H9 (cell line): Measurements from ENCODE around the gene UBASH3A. TPM values are rescaled to one million over a fixed set of nuclear protein-coding genes. Genes with fewer than 3 reads are reported as not detected.

ENCODE experiments used
- DNase-seq: peaks from one replicate; pipeline ENCODE4 v3.0.0-alpha.2; 2017
- H2AFZ ChIP-seq: one replicate; pipeline ENCODE4 v1.6.1; 2013; ENCODE audit warnings: mild to moderate bottlenecking, low read length, control low read depth, moderate library complexity
- H2AK5ac ChIP-seq: 2 replicates; pipeline ENCODE4 v1.6.1; 2013; ENCODE audit warnings: low read length, control low read depth, mixed read lengths; ENCODE audit not compliant: insufficient read length
- H2BK120ac ChIP-seq: one replicate; pipeline ENCODE4 v1.6.1; 2013; ENCODE audit warnings: low read depth, mild to moderate bottlenecking, low read length, control low read depth, inconsistent platforms; ENCODE audit not compliant: poor library complexity, severe bottlenecking
- H2BK12ac ChIP-seq: 2 replicates; pipeline ENCODE4 v1.6.1; 2013; ENCODE audit warnings: low read length, control low read depth, mixed read lengths, low read depth; ENCODE audit not compliant: insufficient read length
- H2BK15ac ChIP-seq: 2 replicates; pipeline ENCODE4 v1.6.1; 2013; ENCODE audit warnings: low read depth, low read length, control low read depth
- H2BK20ac ChIP-seq: one replicate; pipeline ENCODE4 v1.6.1; 2013; ENCODE audit warnings: low read depth, mild to moderate bottlenecking, low read length, control low read depth, inconsistent platforms; ENCODE audit not compliant: poor library complexity, severe bottlenecking
- H2BK5ac ChIP-seq: 2 replicates; pipeline ENCODE4 v1.6.1; 2013; ENCODE audit warnings: low read length, control low read depth, mixed read lengths; ENCODE audit not compliant: insufficient read length
- H3K14ac ChIP-seq: 2 replicates; pipeline ENCODE4 v1.6.1; 2013; ENCODE audit warnings: low read length, control low read depth; ENCODE audit not compliant: insufficient read depth
- H3K18ac ChIP-seq: 2 replicates; pipeline ENCODE4 v1.6.1; 2013; ENCODE audit warnings: low read depth, mild to moderate bottlenecking, mixed read lengths, low read length, control low read depth; ENCODE audit not compliant: insufficient read length
- H3K23ac ChIP-seq: 2 replicates; pipeline ENCODE4 v1.6.1; 2013; ENCODE audit warnings: low read length, control low read depth, mixed read lengths, low read depth; ENCODE audit not compliant: insufficient read length
- H3K23me2 ChIP-seq: 2 replicates; pipeline ENCODE4 v1.6.1; 2013; ENCODE audit warnings: low read depth, mild to moderate bottlenecking, mixed read lengths, low read length, control low read depth; ENCODE audit not compliant: insufficient read length, poor library complexity, severe bottlenecking
- H3K27ac ChIP-seq: 2 replicates; pipeline ENCODE4 v1.5.1; 2013; ENCODE audit warnings: low read length, control low read depth, mixed read lengths, low read depth; ENCODE audit not compliant: insufficient read length
- H3K27me3 ChIP-seq: 2 replicates; pipeline ENCODE4 v1.6.1; 2013; ENCODE audit warnings: low read length, control low read depth, inconsistent platforms; ENCODE audit not compliant: insufficient read depth
- H3K4ac ChIP-seq: 2 replicates; pipeline ENCODE4 v1.6.1; 2013; ENCODE audit warnings: low read depth, mild to moderate bottlenecking, control low read depth, inconsistent platforms, low read length, moderate library complexity
- H3K4me1 ChIP-seq: 2 replicates; pipeline ENCODE4 v1.6.1; 2013; ENCODE audit warnings: low read length, control low read depth, inconsistent platforms; ENCODE audit not compliant: insufficient read depth
- H3K4me2 ChIP-seq: 2 replicates; pipeline ENCODE4 v1.6.1; 2013; ENCODE audit warnings: low read length, control low read depth, mixed read lengths; ENCODE audit not compliant: insufficient read length, insufficient read depth
- H3K56ac ChIP-seq: 2 replicates; pipeline ENCODE4 v1.6.1; 2013; ENCODE audit warnings: low read depth, mild to moderate bottlenecking, mixed read lengths, low read length, control low read depth; ENCODE audit not compliant: insufficient read length
- H3K79me1 ChIP-seq: 2 replicates; pipeline ENCODE4 v1.6.1; 2013; ENCODE audit warnings: low read depth, mild to moderate bottlenecking, moderate library complexity, low read length, control low read depth, inconsistent platforms; ENCODE audit not compliant: insufficient read depth, poor library complexity, severe bottlenecking
- H3K79me2 ChIP-seq: 2 replicates; pipeline ENCODE4 v1.6.1; 2013; ENCODE audit warnings: low read length, control low read depth, inconsistent platforms; ENCODE audit not compliant: insufficient read depth
- H3K9ac ChIP-seq: 2 replicates; pipeline ENCODE4 v1.6.1; 2013; ENCODE audit warnings: low read length, control low read depth, mixed read lengths; ENCODE audit not compliant: insufficient read length; ENCODE audit errors: extremely low read depth
- H3K9me3 ChIP-seq: one replicate; pipeline ENCODE4 v1.6.1; 2013; ENCODE audit warnings: low read depth, low read length, inconsistent platforms; ENCODE audit not compliant: control insufficient read depth
- H3T11ph ChIP-seq: one replicate; pipeline ENCODE4 v1.6.1; 2013; ENCODE audit warnings: mild to moderate bottlenecking, low read length, control low read depth, inconsistent platforms
- H4K20me1 ChIP-seq: one replicate; pipeline ENCODE4 v1.6.1; 2013; ENCODE audit not compliant: control insufficient read depth, insufficient read length, insufficient read depth
- H4K5ac ChIP-seq: 2 replicates; pipeline ENCODE4 v1.6.1; 2013; ENCODE audit warnings: low read depth, mild to moderate bottlenecking, mixed read lengths, low read length, control low read depth; ENCODE audit not compliant: insufficient read length
- H4K8ac ChIP-seq: replicated peaks from 2 replicates; pipeline ENCODE4 v1.6.1; 2013; ENCODE audit warnings: low read length, control low read depth, mixed read lengths, low read depth; ENCODE audit not compliant: insufficient read length
- H4K91ac ChIP-seq: 2 replicates; pipeline ENCODE4 v1.6.1; 2013; ENCODE audit warnings: low read depth, mild to moderate bottlenecking, moderate library complexity, mixed read lengths, low read length, control low read depth; ENCODE audit not compliant: insufficient read length
- H3K27ac Mint-ChIP-seq, 3 experiments: 2 replicates in 2 of 3; 3 replicates in 1 of 3; pipeline ENCODE4 v1.8.0; 2020 to 2021; ENCODE audit warnings: mixed read lengths in 3 of 3, mild to moderate bottlenecking in 1 of 3, moderate library complexity in 1 of 3
- H3K27me3 Mint-ChIP-seq: 2 replicates; pipeline ENCODE4 v1.8.0; 2021; ENCODE audit warnings: low read depth, mild to moderate bottlenecking, moderate library complexity, mixed read lengths
- H3K36me3 Mint-ChIP-seq, 3 experiments: 2 replicates in 2 of 3; 3 replicates in 1 of 3; pipeline ENCODE4 v1.8.0; 2020 to 2021; ENCODE audit warnings: low read depth in 3 of 3, mixed read lengths in 3 of 3; ENCODE audit not compliant: insufficient read depth in 1 of 3
- H3K4me1 Mint-ChIP-seq, 2 experiments: 2 replicates each; pipeline ENCODE4 v1.8.0; 2020; ENCODE audit warnings: mixed read lengths in 2 of 2
- H3K4me3 Mint-ChIP-seq, 2 experiments: 2 replicates in 1 of 2; 3 replicates in 1 of 2; pipeline ENCODE4 v1.8.0; 2020 to 2021; ENCODE audit warnings: mild to moderate bottlenecking in 2 of 2, mixed read lengths in 2 of 2, moderate library complexity in 1 of 2
- H3K9me3 Mint-ChIP-seq, 2 experiments: 2 replicates in 1 of 2; 3 replicates in 1 of 2; pipeline ENCODE4 v1.8.0; 2020; ENCODE audit warnings: mild to moderate bottlenecking in 2 of 2, mixed read lengths in 2 of 2, moderate library complexity in 1 of 2
- WGBS: extraction: QIAGEN DNeasy Blood & Tissue Kit; methylation state at CpG from one replicate; pipeline ENCODE4 v1.1.7; 2013; ENCODE audit warnings: missing lambda C conversion rate, low lambda C conversion rate, mixed read lengths; ENCODE audit not compliant: insufficient read length; ENCODE audit errors: extremely low coverage; 5-methylcytosine and 5-hydroxymethylcytosine counted together
- total RNA-seq: library from RNA; stranded (reverse); gene quantifications from 2 replicates; pipeline ENCODE4 v1.2.1, GENCODE V29; 2021
- TF ChIP-seq, protein P1 (sequence below): fragments of 200-600 bp; sonication (generic); conservative IDR thresholded peaks from 3 replicates; pipeline ENCODE4 v1.8.0; 2021; ENCODE audit warnings: antibody characterized with exemption, mild to moderate bottlenecking

UBASH3A gene
- total RNA-seq, 1 experiment from 2014 or later, result not detected

DNA sequence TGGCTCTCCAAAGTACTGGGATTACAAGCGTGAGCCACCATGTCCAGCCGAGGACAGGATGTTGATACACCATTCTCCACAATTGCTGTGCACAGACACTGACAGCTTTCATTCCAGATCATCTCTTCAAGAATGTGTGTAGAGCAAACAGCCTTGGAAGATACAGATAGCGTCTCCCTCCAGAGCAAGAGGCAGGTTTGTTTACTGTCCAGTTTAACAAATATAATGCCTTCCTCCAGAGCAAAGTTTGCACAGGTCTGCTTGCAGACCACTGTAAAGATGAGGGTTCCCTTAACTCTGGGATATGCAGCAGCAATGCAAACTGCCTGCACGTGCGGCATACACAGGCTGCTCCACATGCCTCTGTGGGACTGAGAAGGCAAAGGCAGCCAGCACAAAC lies 12.4 kb upstream of the UBASH3A start:
- H2BK12ac ChIP-seq, result no peak overlapping the region
- H3K56ac ChIP-seq, result no peak overlapping the region
- no peak overlapping the region for H2AK5ac ChIP-seq
- no CpG with 5 or more reads among the region's 5 CpGs for WGBS
- DNase-seq, result no peak
- no peak overlapping the region for H3K27ac Mint-ChIP-seq
- no peaks in the 10 kb centered on the region for H3K9me3 ChIP-seq
- H4K8ac ChIP-seq, result no peak overlapping the region
- H4K5ac ChIP-seq, result no peak overlapping the region
- TF ChIP-seq, protein P1, sequence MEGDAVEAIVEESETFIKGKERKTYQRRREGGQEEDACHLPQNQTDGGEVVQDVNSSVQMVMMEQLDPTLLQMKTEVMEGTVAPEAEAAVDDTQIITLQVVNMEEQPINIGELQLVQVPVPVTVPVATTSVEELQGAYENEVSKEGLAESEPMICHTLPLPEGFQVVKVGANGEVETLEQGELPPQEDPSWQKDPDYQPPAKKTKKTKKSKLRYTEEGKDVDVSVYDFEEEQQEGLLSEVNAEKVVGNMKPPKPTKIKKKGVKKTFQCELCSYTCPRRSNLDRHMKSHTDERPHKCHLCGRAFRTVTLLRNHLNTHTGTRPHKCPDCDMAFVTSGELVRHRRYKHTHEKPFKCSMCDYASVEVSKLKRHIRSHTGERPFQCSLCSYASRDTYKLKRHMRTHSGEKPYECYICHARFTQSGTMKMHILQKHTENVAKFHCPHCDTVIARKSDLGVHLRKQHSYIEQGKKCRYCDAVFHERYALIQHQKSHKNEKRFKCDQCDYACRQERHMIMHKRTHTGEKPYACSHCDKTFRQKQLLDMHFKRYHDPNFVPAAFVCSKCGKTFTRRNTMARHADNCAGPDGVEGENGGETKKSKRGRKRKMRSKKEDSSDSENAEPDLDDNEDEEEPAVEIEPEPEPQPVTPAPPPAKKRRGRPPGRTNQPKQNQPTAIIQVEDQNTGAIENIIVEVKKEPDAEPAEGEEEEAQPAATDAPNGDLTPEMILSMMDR, result no peak
- H4K91ac ChIP-seq, result no peak overlapping the region
- H3K27ac ChIP-seq, result no peak overlapping the region
- H3K9ac ChIP-seq, result no peak overlapping the region
- no peaks in the 10 kb centered on the region for H3K79me1 ChIP-seq
- no peak overlapping the region for H3K4ac ChIP-seq
- no peak overlapping the region for H2BK120ac ChIP-seq
- H3T11ph ChIP-seq, result no peak overlapping the region
- peaks cover 23% of the 10 kb centered on the region for H3K27me3 Mint-ChIP-seq
- H4K20me1 ChIP-seq, result peaks cover 2% of the 10 kb centered on the region
- H2BK15ac ChIP-seq, result no peak overlapping the region
- H2BK5ac ChIP-seq, result no peak overlapping the region
- no peaks in the 10 kb centered on the region for H3K27me3 ChIP-seq
- H3K18ac ChIP-seq, result no peak overlapping the region
- no peak overlapping the region for H2AFZ ChIP-seq
- H3K4me1 ChIP-seq, result peaks cover 6% of the 10 kb centered on the region; the same call in 1 of the 2 replicates
- H3K14ac ChIP-seq, result no peak overlapping the region
- no peak overlapping the region for H3K23ac ChIP-seq
- no peak overlapping the region for H3K4me3 Mint-ChIP-seq
- no peaks in the 10 kb centered on the region for H3K23me2 ChIP-seq
- no peak overlapping the region for H3K4me2 ChIP-seq
- H2BK20ac ChIP-seq, result no peak overlapping the region
- H3K9me3 Mint-ChIP-seq, result peaks cover 0 to 7% of the 10 kb centered on the region in 2 experiments; a peak in 1 of 5 replicates
- H3K36me3 Mint-ChIP-seq, result peaks cover 0 to 2% (median 0%) of the 10 kb centered on the region in 3 experiments; a peak in 2 of 7 replicates
- no peaks in the 10 kb centered on the region for H3K79me2 ChIP-seq
- H3K4me1 Mint-ChIP-seq, result peaks cover 45% of the 10 kb centered on the region in 2 experiments
